Lower leg skin (tissue), 3 donors: ENCODE data around the gene PCED1B.

Experiments used
- POLR2A ChIP-seq, 2 donors: fragments of 450-650 bp; IDR thresholded peaks; one replicate each; pipeline ENCODE4 v1.6.1; 2016 to 2017; ENCODE audit warnings: antibody characterized with exemption in 2 of 2, mild to moderate bottlenecking in 1 of 2, moderate library complexity in 1 of 2
- TF ChIP-seq, protein P1 (sequence below), 3 donors: fragments of 450-650 bp; IDR thresholded peaks; one replicate each; pipeline ENCODE4 v1.5.1; 2016; ENCODE audit warnings: antibody characterized with exemption in 3 of 3, mild to moderate bottlenecking in 3 of 3, moderate library complexity in 2 of 3

DNA sequence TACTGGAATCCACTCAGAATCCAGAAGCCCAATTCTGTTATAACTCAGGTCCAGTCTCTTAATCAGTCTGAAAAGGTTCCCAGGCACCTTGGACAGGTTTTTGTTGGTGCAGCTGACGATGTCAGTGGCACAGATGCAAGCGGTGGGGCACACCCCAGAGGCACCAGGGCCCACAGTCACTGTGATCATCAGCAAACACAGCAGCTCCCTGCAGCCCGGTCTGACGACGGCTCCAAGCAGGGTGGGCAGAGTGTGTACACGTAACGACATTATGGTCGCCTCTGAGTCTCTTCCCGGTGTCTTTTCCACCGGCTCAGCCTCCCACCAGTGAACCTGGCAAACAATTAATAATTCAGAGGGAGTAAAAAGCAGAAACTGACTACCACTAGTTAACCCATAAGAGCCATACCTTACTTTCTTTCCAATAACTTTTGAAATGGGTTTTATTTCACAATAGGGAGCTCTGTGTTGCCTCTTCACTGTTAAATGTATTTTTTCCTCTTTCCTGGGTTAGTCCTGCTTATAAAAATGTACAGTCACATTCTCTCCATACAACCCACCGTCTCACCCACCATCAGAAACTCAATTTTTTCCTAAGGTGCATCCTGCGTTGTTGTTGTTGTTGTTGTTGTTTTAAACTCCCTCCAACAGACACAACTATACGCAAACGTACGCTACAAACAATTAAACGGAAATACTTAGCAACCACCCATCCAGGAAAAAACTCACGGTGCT lies 521 bp upstream of the PCED1B start:
- TF ChIP-seq, protein P1, sequence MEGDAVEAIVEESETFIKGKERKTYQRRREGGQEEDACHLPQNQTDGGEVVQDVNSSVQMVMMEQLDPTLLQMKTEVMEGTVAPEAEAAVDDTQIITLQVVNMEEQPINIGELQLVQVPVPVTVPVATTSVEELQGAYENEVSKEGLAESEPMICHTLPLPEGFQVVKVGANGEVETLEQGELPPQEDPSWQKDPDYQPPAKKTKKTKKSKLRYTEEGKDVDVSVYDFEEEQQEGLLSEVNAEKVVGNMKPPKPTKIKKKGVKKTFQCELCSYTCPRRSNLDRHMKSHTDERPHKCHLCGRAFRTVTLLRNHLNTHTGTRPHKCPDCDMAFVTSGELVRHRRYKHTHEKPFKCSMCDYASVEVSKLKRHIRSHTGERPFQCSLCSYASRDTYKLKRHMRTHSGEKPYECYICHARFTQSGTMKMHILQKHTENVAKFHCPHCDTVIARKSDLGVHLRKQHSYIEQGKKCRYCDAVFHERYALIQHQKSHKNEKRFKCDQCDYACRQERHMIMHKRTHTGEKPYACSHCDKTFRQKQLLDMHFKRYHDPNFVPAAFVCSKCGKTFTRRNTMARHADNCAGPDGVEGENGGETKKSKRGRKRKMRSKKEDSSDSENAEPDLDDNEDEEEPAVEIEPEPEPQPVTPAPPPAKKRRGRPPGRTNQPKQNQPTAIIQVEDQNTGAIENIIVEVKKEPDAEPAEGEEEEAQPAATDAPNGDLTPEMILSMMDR (IDR thresholded peaks at IDR 0.05) = no peak
- no peak for TF ChIP-seq POLR2A (IDR thresholded peaks at IDR 0.05)
